IMR-90 (cell line): ENCODE data around the gene CCDC54. TPM values are rescaled to one million over a fixed set of nuclear protein-coding genes. Genes with fewer than 3 reads are reported as not detected.

ENCODE experiments used
- ATAC-seq: fragments of 200-7000 bp; cut with Tn5 transposase; 2 replicates; pipeline ENCODE4 v1.9.1; 2020; ENCODE audit warnings: low read depth, mild to moderate bottlenecking, moderate library complexity
- BruUV-seq: library from RNA; stranded (reverse); fragments of 400-500 nt; replicated peaks from 2 replicates; lab custom pipeline; 2021; lab: Mats Ljungman, UMichigan
- CTCF ChIA-PET: fragments of 300-600 bp; formaldehyde crosslinking; extraction: SDS; loops from one replicate; lab custom pipeline; 2021; ENCODE audit warnings: antibody characterized with exemption; lab: Yijun Ruan, JAX
- POLR2A ChIA-PET: fragments of 300-600 bp; sonication (Branson Sonifier 250); formaldehyde crosslinking; loops from one replicate; lab custom pipeline; 2022; ENCODE audit warnings: antibody characterized with exemption; ENCODE audit not compliant: unreplicated experiment; lab: Charles Lee
- DNase-seq: peaks from one replicate; pipeline ENCODE4 v3.0.0; 2013
- H2AFZ ChIP-seq: replicated peaks from 2 replicates; pipeline ENCODE3; 2013; ENCODE audit warnings: low read length, mild to moderate bottlenecking; ENCODE audit not compliant: poor library complexity
- H2AK5ac ChIP-seq: 2 replicates; pipeline ENCODE4 v1.6.1; 2013; ENCODE audit warnings: low read depth, low read length, inconsistent platforms
- H2AK9ac ChIP-seq: replicated peaks from 2 replicates; pipeline ENCODE3; 2013; ENCODE audit warnings: mild to moderate bottlenecking, low read depth, low read length, moderate library complexity; ENCODE audit not compliant: poor library complexity
- H2BK120ac ChIP-seq: 2 replicates; pipeline ENCODE4 v1.6.1; 2013; ENCODE audit warnings: low read depth, low read length, inconsistent platforms
- H2BK15ac ChIP-seq: 3 replicates; pipeline ENCODE4 v1.6.1; 2013; ENCODE audit warnings: low read depth, low read length, inconsistent platforms
- H2BK20ac ChIP-seq: 2 replicates; pipeline ENCODE4 v1.6.1; 2013; ENCODE audit warnings: low read depth, mild to moderate bottlenecking, inconsistent platforms, low read length, moderate library complexity
- H2BK5ac ChIP-seq: 2 replicates; pipeline ENCODE4 v1.6.1; 2013; ENCODE audit warnings: mild to moderate bottlenecking, low read depth, low read length, inconsistent platforms; ENCODE audit not compliant: poor library complexity, severe bottlenecking
- H3K14ac ChIP-seq: replicated peaks from 2 replicates; pipeline ENCODE4 v1.6.1; 2013; ENCODE audit warnings: low read depth, low read length, inconsistent platforms
- H3K18ac ChIP-seq: 2 replicates; pipeline ENCODE4 v1.6.1; 2013; ENCODE audit warnings: low read depth, low read length, control low read depth
- H3K23ac ChIP-seq: 2 replicates; pipeline ENCODE4 v1.6.1; 2013; ENCODE audit warnings: low read depth, low read length, inconsistent platforms
- H3K27ac ChIP-seq: 2 replicates; pipeline ENCODE4 v1.5.1; 2013; ENCODE audit warnings: mild to moderate bottlenecking, control low read depth, low read length; ENCODE audit not compliant: insufficient read depth
- H3K27me3 ChIP-seq: 2 replicates; pipeline ENCODE4 v1.6.1; 2013; ENCODE audit warnings: low read length; ENCODE audit not compliant: control insufficient read depth, insufficient read depth
- H3K36me3 ChIP-seq: 2 replicates; pipeline ENCODE4 v1.6.1; 2013; ENCODE audit warnings: low read length, mixed read lengths; ENCODE audit not compliant: control insufficient read depth, insufficient read depth
- H3K4ac ChIP-seq: 2 replicates; pipeline ENCODE4 v1.6.1; 2013; ENCODE audit warnings: low read depth, low read length, inconsistent platforms
- H3K4me1 ChIP-seq: 2 replicates; pipeline ENCODE4 v1.6.1; 2013; ENCODE audit warnings: low read length, mixed read lengths; ENCODE audit not compliant: control insufficient read depth, insufficient read depth
- H3K4me2 ChIP-seq: 2 replicates; pipeline ENCODE4 v1.6.1; 2013; ENCODE audit warnings: low read depth, mild to moderate bottlenecking, control low read depth, low read length, moderate library complexity
- H3K4me3 ChIP-seq: 2 replicates; pipeline ENCODE4 v1.5.1; 2013; ENCODE audit warnings: low read depth, mild to moderate bottlenecking, control low read depth, low read length, moderate library complexity; ENCODE audit not compliant: insufficient read depth
- H3K56ac ChIP-seq: 2 replicates; pipeline ENCODE4 v1.6.1; 2013; ENCODE audit warnings: low read length, inconsistent platforms; ENCODE audit not compliant: insufficient read depth; ENCODE audit errors: extremely low read depth
- H3K79me1 ChIP-seq, 2 experiments: 2 replicates each; pipeline ENCODE4 v1.6.1; 2013; ENCODE audit warnings: low read length in 2 of 2, inconsistent platforms in 1 of 2, low read depth in 1 of 2
- H3K9ac ChIP-seq: 2 replicates; pipeline ENCODE4 v1.6.1; 2013; ENCODE audit warnings: low read depth, low read length, control low read depth
- H3K9me1 ChIP-seq: 2 replicates; pipeline ENCODE4 v1.6.1; 2013; ENCODE audit warnings: low read length, inconsistent platforms; ENCODE audit not compliant: insufficient read depth
- H3K9me3 ChIP-seq: 2 replicates; pipeline ENCODE4 v1.6.1; 2013; ENCODE audit warnings: low read length; ENCODE audit not compliant: control insufficient read depth, insufficient read depth
- H4K20me1 ChIP-seq: 2 replicates; pipeline ENCODE4 v1.6.1; 2013; ENCODE audit warnings: low read length, inconsistent platforms; ENCODE audit not compliant: insufficient read depth
- H4K5ac ChIP-seq: 2 replicates; pipeline ENCODE4 v1.6.1; 2013; ENCODE audit warnings: mild to moderate bottlenecking, low read depth, low read length, control low read depth
- H4K8ac ChIP-seq, 2 experiments: 2 replicates each; pipeline ENCODE4 v1.6.1; 2013; ENCODE audit warnings: low read depth in 2 of 2, low read length in 2 of 2, control low read depth in 1 of 2, inconsistent platforms in 1 of 2
- H4K91ac ChIP-seq: 2 replicates; pipeline ENCODE4 v1.6.1; 2013; ENCODE audit warnings: low read depth, low read length, inconsistent platforms; ENCODE audit not compliant: insufficient read depth
- BHLHE40 ChIP-seq: fragments of 150-350 bp; IDR thresholded peaks from 2 replicates; pipeline ENCODE4 v1.6.1; 2016; ENCODE audit warnings: mild to moderate bottlenecking, low read depth, low read length
- CEBPB ChIP-seq: IDR thresholded peaks from 2 replicates; pipeline ENCODE4 v1.6.1; 2012; ENCODE audit warnings: low read depth, low read length, improper control_type of control experiment
- CHD1 ChIP-seq: IDR thresholded peaks from 2 replicates; pipeline ENCODE4 v1.6.1; 2012; ENCODE audit warnings: low read depth, low read length, improper control_type of control experiment
- ELK1 ChIP-seq: fragments of 150-350 bp; IDR thresholded peaks from 2 replicates; pipeline ENCODE4 v1.6.1; 2016; ENCODE audit warnings: low read depth, mild to moderate bottlenecking, low read length, moderate library complexity, borderline replicate concordance
- FOS ChIP-seq: fragments of 150-350 bp; IDR thresholded peaks from 2 replicates; pipeline ENCODE4 v1.6.1; 2016; ENCODE audit warnings: low read depth, low read length
- MAFK ChIP-seq: IDR thresholded peaks from 2 replicates; pipeline ENCODE4 v1.6.1; 2012; ENCODE audit warnings: low read depth, low read length, improper control_type of control experiment
- MAZ ChIP-seq: IDR thresholded peaks from 2 replicates; pipeline ENCODE4 v1.6.1; 2012; ENCODE audit warnings: low read depth, mild to moderate bottlenecking, low read length, improper control_type of control experiment, moderate library complexity, borderline replicate concordance
- MXI1 ChIP-seq: IDR thresholded peaks from 2 replicates; pipeline ENCODE4 v1.6.1; 2012; ENCODE audit warnings: low read depth, mild to moderate bottlenecking, low read length, moderate library complexity, borderline replicate concordance
- NFE2L2 ChIP-seq: fragments of 150-350 bp; IDR thresholded peaks from 2 replicates; pipeline ENCODE4 v1.6.1; 2016; ENCODE audit warnings: low read depth, mild to moderate bottlenecking, low read length
- POLR2A ChIP-seq: IDR thresholded peaks from 2 replicates; pipeline ENCODE4 v1.6.1; 2012; ENCODE audit warnings: mild to moderate bottlenecking, low read depth, low read length
- RAD21 ChIP-seq: IDR thresholded peaks from 2 replicates; pipeline ENCODE4 v1.6.1; 2012; ENCODE audit warnings: low read length, improper control_type of control experiment
- RCOR1 ChIP-seq: IDR thresholded peaks from 2 replicates; pipeline ENCODE4 v1.6.1; 2012; ENCODE audit warnings: mild to moderate bottlenecking, low read length, improper control_type of control experiment; ENCODE audit not compliant: insufficient replicate concordance
- RFX5 ChIP-seq: IDR thresholded peaks from 2 replicates; pipeline ENCODE4 v1.8.0; 2012; ENCODE audit warnings: low read depth, mild to moderate bottlenecking, low read length, moderate library complexity
- SMC3 ChIP-seq: fragments of 150-350 bp; IDR thresholded peaks from 2 replicates; pipeline ENCODE4 v1.6.1; 2016; ENCODE audit warnings: low read depth, mild to moderate bottlenecking, antibody characterized with exemption, low read length, moderate library complexity
- USF2 ChIP-seq: fragments of 150-350 bp; IDR thresholded peaks from 2 replicates; pipeline ENCODE4 v1.6.1; 2017; ENCODE audit warnings: mild to moderate bottlenecking, antibody characterized with exemption, low read length, low read depth
- WGBS, 2 experiments: methylation state at CpG; one replicate each; pipeline versions ENCODE4 v1.1.5 to v1.1.7; 2013; ENCODE audit warnings: missing lambda C conversion rate in 2 of 2; ENCODE audit not compliant: insufficient read length in 1 of 2; ENCODE audit errors: extremely low coverage in 2 of 2; 5-methylcytosine and 5-hydroxymethylcytosine counted together
- dilution Hi-C: fragments of 300-500 bp; cut with HindIII; formaldehyde crosslinking; loops from one replicate; pipeline ENCODE4 v1.14.3; 2018; ENCODE audit warnings: low sequenced_read_pairs; ENCODE audit not compliant: unreplicated experiment
- in situ Hi-C: fragments of 300-500 bp; cut with MboI; formaldehyde crosslinking; loops from 3 replicates; pipeline ENCODE4 v1.14.3; 2019; ENCODE audit warnings: low sequenced_read_pairs, inconsistent platforms, mixed read lengths
- intact Hi-C: fragments of 100-400 bp; cut with micrococcal nuclease; formaldehyde crosslinking; loops from 2 replicates; pipeline ENCODE4 v1.10.0; 2022
- polyA plus RNA-seq, 3 experiments: library from polyadenylated mRNA; depleted of rRNA; stranded (reverse); fragments of >200 nt; gene quantifications; 2 replicates each; pipeline ENCODE4 v1.2.3, GENCODE V29; 2012; ENCODE audit warnings: low replicate concordance in 1 of 3
- total RNA-seq: library from RNA; depleted of rRNA; stranded (reverse); fragments of >200 nt; gene quantifications from 2 replicates; pipeline ENCODE4 v1.2.3, GENCODE V29; 2012
- TF ChIP-seq, protein P1 (sequence below): conservative IDR thresholded peaks from 2 replicates; pipeline ENCODE4 v1.5.1; 2012; ENCODE audit warnings: mild to moderate bottlenecking, low read depth, low read length, improper control_type of control experiment

Gene CCDC54
- total and polyA plus RNA-seq, 2 of the 4 experiments (the other 2 are of a cell fraction): not detected

- Histone ChIP-seq H3K27me3 (no peaks in the 10 kb centered on the region), H3K4me2 (no peak overlapping the region), H4K5ac (no peak overlapping the region), H2BK20ac (no peak overlapping the region), H2AK5ac (no peak overlapping the region), H4K20me1 (no peaks in the 10 kb centered on the region), H3K14ac (no peak overlapping the region), H4K91ac (no peak overlapping the region), H3K18ac (no peak overlapping the region), H3K56ac (no peak overlapping the region), H4K8ac (no peak overlapping the region), H2BK5ac (no peak overlapping the region), H3K4me1 (0 out of 2 replicates have a peak, but pooled peaks cover 1% of the 10 kb centered on the region), H3K9me1 (no peaks in the 10 kb centered on the region), H3K9me3 (peaks cover 9% of the 10 kb centered on the region), H3K27ac (no peak overlapping the region), H3K9ac (no peak overlapping the region), H2AK9ac (no peak overlapping the region), H3K79me1 (no peaks in the 10 kb centered on the region), H3K4me3 (no peak overlapping the region), H2BK15ac (no peak overlapping the region), H3K36me3 (no peaks in the 10 kb centered on the region), H2BK120ac (no peak overlapping the region), H3K4ac (no peak overlapping the region), H2AFZ (no peak overlapping the region), H3K23ac (no peak overlapping the region; the same call in 1 of the 2 replicates)
- ATAC-seq: no peak
- in situ Hi-C loops (no loop called here), intact Hi-C loops (no loop called here), dilution Hi-C loops (no loop called here)
- WGBS, 2 experiments: no CpG with 5 or more reads among the region's 2 CpGs
- no peak for DNase-seq
- POLR2A ChIA-PET: no interaction called here
- BruUV-seq: no TSS peak
- TF ChIP-seq USF2 (no peak), MAFK (no peak), POLR2A (no peak), RFX5 (no peak), SMC3 (no peak), CEBPB (no peak), NFE2L2 (no peak), MAZ (no peak), MXI1 (no peak), RAD21 (no peak), BHLHE40 (no peak), CHD1 (no peak), ELK1 (no peak), RCOR1 (no peak), FOS (no peak)
- TF ChIP-seq, protein P1, sequence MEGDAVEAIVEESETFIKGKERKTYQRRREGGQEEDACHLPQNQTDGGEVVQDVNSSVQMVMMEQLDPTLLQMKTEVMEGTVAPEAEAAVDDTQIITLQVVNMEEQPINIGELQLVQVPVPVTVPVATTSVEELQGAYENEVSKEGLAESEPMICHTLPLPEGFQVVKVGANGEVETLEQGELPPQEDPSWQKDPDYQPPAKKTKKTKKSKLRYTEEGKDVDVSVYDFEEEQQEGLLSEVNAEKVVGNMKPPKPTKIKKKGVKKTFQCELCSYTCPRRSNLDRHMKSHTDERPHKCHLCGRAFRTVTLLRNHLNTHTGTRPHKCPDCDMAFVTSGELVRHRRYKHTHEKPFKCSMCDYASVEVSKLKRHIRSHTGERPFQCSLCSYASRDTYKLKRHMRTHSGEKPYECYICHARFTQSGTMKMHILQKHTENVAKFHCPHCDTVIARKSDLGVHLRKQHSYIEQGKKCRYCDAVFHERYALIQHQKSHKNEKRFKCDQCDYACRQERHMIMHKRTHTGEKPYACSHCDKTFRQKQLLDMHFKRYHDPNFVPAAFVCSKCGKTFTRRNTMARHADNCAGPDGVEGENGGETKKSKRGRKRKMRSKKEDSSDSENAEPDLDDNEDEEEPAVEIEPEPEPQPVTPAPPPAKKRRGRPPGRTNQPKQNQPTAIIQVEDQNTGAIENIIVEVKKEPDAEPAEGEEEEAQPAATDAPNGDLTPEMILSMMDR: no peak
- CTCF ChIA-PET: interaction anchor here (1.5 kb wide), 1 partner anchor 9 kb away, joined by 14 read pairs; no protein-coding TSS in a partner anchor
These were observed 34.5 kb downstream of the CCDC54 start for GRCh38 chr3:107411779-107412178.
